ENCODE results near the gene DIPK1B. TPM values are rescaled to one million over a fixed set of nuclear protein-coding genes. Genes with fewer than 3 reads are reported as not detected.
"Not testable (repeated sequence)": the region's sequence is repeated elsewhere in the genome, so short reads cannot be mapped to it uniquely, and the experiment has no call there.

The DIPK1B gene
- polyA plus RNA-seq, 12 donors, result 8.7 to 20.5 (median 14.0) TPM; not detected in 1

- no peak for DNase-seq
Observed at GRCh38 chr9:136697146-136697820, 15.1 kb upstream of the DIPK1B start.

DNA sequence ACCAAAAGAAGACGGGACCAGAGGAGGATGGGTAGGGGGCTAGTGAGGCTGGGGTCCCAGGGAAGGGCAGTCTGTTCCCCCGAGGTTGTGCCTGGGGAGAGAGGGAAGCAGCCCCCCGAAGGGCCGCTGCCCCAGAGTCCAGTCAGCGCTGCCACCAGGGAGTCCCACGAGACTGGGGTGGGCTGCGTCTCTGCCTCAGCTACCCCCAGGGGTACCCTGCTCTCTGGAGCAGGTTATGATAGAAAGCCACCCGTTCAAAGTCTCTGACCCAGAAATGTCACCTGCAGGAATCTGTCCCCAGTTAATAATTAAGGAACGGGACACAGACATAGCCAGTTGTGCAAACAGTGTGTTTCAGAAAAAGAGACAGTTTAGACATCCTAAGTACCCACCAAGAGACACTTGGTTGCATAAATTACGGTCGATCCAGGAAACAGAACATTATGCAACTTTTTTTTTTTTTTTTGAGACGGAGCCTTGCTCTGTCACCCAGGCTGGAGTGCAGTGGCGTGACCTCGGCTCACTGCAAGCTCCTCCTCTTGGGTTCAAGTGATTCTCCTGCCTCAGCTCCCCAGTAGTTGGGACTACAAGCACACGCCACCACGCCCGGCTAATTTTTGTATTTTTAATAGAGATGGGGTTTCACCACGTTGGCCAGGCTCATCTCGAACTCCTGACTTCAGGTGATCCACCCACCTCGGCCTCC lies 14.4 kb upstream of the DIPK1B start:
- DNase-seq, result no peak

DNA sequence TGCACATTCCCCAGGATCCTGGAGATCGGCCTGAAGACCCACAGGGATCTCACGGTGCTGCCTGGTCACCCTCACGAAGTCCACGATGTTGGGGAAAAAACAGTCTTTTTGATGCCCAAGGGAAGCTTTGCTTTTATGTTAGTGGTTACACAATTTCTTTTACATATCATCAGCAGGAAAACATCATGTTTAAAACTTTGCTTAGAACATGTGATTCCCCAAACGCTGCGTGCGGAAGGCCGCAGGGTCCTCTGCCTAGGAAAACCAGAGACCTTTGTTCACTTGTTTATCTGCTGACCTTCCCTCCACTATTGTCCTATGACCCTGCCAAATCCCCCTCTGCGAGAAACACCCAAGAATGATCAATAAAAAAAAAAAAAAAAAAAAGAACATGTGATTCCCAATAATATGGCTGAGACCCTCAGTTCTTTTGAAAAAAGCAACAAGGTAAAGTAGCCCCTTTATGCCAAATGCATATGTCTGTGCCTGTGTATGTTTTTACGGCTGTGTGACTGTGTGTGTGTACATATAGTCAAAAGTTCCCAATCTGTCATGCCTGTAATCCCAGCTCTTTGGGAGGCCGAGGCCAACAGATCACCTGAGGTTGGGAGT lies 13.6 kb upstream of the DIPK1B start:
- no peak for DNase-seq

DNA sequence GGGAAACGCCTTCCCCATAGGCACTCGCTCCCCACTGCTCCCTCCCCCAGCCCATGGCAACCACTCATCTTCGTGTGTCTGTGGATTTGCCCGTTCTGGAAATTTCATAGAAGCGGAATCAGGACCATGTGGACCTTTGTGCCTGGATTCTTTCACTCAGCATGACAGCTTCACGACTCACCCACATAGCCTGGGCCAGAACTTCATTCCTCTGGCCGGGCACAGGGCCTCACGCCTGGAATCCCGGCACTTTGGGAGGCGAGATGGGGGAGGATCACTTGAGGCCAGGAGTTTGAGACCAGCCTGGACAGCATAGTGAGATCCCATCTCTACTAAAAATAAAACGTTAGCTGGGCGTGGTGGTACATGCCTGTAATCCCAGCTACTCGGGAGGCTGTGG lies 12.1 kb upstream of the DIPK1B start:
- DNase-seq, result no peak

- DNase-seq, result no peak
Observed at GRCh38 chr9:136700959-136701667, 11.3 kb upstream of the DIPK1B start.

DNA sequence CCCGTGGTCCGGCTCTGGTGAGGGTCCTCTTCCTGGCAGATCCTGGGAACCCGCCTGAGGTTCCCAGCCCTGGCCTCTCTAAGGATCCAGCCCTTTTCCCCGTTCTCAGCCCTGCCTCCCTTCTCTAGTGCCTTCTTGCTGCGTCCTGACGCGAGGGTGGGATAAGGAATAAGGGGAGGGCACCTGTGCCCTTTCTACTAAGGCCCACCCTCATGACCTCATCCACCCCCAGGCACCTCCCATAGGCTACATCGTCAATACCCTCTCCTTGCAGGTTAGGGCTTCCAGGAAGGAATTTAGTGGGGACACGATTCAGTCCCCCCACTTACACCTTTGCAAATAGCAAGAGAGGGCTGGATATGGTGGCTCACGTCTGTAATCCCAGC lies 10.7 kb upstream of the DIPK1B start:
- DNase-seq, result no peak

GRCh38 chr9:136703276-136703860 lies 9.0 kb upstream of the DIPK1B start:
- no peak for DNase-seq

- not testable (repeated sequence) for DNase-seq
Observed at GRCh38 chr9:136704741-136705140, 7.6 kb upstream of the DIPK1B start.

- no peak for DNase-seq
Observed at GRCh38 chr9:136705564-136705963, 6.8 kb upstream of the DIPK1B start.

DNA sequence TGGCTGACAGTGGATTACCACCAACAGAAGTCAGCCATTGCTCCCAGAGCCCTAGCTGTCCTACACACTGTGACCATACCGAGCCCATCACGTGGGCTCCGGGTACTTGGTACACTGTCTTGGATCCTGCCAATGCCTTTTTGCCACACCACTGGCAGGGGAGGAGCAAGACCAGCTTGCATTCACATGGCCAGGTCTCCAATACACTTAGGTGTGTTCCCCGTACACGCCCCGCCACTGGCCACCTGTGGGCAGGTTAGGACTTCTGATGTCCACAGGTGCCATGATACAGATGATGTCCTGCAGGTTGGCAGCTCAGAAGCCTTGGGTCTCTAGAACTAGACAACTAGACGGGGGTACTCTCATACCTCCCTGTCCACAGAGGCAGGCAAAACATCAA lies 5.4 kb upstream of the DIPK1B start:
- no peak for DNase-seq

- no peak for DNase-seq
Observed at GRCh38 chr9:136707849-136708517, 4.4 kb upstream of the DIPK1B start.

DNA sequence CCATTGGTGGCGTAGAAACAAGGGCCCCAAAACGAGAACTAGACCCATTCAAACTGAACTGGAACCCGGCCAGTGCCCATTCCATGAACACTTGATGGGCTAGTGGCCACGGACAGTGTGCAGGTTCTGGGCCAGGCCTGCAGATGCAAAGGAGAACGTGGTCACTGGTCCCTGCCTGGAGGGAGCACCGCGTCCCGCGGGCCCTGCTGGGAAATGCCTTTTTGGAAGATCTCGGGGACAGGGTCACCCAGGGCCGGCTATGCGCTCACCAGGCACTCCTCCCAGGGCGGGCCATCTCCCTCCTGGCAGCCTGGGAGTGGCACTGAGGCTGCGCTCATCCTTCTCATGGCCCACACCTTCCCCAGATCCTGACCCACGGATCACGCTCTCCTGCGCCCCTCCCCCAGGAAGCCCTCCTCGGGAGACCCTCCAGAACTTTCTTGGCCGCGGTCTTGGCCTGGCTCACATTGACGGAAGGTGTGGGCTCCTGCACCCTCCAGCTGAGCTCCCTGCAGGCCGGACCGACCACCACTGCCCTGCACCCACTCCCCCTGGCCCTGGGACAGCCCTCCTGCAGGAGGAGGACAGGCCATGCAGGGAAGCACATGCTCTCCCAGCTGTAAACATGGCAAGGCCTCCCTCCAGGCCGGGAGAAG lies 2.8 kb upstream of the DIPK1B start:
- DNase-seq, result no peak

DNA sequence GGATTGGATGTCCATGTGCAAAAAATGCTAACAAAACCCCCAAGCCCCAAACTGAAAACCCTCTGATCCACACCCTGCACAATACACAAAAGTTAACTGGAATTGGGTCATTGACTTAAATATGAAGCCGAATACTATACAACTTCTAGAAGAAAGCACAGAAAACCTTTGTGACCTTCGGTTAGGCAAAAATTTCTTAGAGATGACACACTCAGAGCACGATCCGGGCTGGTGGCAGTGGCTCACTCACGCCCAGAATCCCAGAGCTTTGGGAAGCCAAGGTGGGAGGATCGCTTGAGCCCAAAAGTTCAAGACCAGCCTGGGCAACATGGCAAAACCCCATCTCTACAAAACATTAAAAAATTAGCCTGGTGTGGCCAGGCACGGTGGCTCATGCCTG lies 1.8 kb upstream of the DIPK1B start:
- no peak for DNase-seq

- not testable (repeated sequence) for DNase-seq
Observed at GRCh38 chr9:136711219-136711648, 1.1 kb upstream of the DIPK1B start.

GRCh38 chr9:136712690-136713544 lies 545 bp downstream of the DIPK1B start:
- DNase-seq, result no peak

GRCh38 chr9:136713550-136713949 lies 1.2 kb downstream of the DIPK1B start:
- no peak for DNase-seq

- no peak for DNase-seq
Observed at GRCh38 chr9:136714096-136714892, 1.9 kb downstream of the DIPK1B start.

GRCh38 chr9:136714893-136715274 lies 2.5 kb downstream of the DIPK1B start:
- DNase-seq, result no peak

DNA sequence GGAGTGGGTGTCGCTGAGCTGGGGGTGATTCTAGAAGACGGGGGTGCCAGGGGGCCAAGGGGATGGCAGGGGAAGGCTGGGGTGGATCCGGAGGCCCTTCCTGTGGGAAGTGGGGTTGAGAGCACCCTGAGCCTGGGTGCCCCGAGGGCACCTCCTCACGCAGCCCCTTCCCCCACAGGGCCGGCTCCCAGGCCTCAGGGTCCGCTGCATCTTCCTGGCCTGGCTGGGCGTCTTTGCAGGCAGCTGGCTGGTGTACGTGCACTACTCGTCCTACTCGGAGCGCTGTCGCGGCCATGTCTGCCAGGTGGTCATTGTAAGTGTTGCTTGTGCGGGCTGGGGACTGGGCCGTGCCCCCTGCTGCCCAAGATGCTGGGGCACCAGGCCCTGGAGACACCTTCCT lies 5.0 kb downstream of the DIPK1B start:
- DNase-seq, result no peak
